ENCODE data around the gene MYMK. TPM values are rescaled to one million over a fixed set of nuclear protein-coding genes. Genes with fewer than 3 reads are reported as not detected.

Gene MYMK
- polyA plus RNA-seq, 3 donors: not detected

DNA sequence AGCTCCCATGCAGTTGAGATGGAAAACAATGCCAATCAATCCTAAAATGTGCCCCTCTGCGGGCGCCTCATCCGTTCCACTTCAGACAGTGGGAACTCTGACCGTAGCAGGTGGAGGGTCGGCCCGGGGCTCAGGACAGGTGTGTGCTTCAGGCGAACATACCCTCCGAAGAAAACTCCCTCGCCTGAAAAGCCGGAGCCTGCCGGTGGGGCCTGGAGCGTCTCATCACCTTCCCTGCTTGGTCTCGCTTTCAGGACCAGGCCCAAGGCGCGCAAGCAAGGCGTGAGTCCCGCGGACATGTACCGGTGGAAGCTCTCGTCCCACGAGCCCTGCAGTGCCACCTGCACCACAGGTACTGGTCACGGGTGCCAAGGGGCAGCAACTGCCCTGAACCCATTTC, 36.2 kb upstream of the MYMK start:
- WGBS, 3 donors: 90 to 98% (median 94%) methylated on average over 22 of the region's 22 CpGs

DNA sequence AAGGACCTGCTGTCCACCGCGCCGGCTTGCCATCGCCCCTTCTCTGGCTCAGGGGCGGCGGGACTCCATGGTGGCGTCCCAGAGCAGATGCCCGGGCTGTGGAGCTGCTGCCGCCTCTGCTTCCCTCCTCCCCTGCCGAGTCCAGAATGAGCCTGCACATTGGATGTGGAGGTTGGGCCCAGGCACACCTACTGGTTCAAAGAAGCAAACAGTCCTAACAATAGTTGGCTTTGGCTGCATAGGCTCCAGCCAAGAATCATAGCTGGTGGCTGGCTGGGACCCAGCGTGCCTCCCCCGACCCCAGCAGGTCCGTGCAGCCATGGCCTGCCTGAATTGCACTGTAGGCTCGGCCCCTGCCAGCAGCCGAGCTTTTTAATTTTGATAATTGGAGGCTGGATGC, 35.6 kb upstream of the MYMK start:
- WGBS, 3 donors: 67 to 77% (median 69%) methylated on average over 15 of the region's 15 CpGs
- H3K27ac ChIP-seq (ENCODE audit: low read depth, low read length): no peak overlapping the region

More for the DNA sequence above, 36.2 kb upstream of the MYMK start:
- no peak overlapping the region for H3K27ac ChIP-seq (ENCODE audit: low read depth, low read length)

DNA sequence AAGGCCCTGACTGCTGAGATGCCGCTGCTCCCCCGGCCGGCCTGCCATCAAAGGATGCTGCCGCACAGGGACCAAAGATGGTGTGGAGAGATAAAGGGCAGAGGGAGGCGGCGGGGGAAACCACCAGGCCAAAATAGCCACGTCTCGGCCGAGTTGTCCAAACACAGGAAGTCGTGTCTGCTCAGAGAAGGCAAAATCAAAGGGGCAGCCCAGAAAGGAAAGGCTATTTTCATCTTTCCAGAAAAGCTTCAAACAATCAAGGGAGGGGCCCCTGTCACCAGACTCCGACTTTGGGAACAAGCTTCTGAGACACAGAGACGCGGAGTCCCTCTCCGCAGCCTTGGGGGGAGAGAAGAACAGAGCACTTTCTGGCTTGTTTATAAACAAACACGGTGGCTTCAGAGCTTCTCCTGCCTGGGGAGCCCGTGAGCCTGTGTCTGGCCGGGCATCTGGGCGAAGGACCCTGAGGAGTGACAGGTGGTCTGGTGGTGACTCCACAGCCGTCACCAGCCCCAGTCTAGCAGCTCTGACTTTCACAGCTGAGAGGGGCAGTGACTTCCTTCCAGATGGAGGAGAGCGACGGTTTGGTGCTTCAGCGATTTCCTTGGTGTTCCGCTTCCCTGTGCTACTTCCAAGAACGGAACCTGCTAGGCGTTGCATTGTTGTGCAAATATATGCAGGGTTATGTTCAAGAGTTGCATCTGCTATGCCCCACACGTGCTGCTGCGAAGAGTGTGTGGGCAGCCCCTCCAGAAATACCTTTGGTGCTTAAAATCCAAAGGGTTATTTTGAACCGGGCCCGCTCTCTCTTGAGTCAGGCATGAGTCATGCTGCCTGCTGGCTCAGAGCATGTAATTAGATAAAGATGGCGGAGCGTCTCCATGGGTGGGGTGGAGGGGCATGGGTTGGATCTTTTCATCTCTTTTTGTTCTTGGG, 33.7 kb upstream of the MYMK start:
- no peak overlapping the region for H3K27ac ChIP-seq (ENCODE audit: low read depth, low read length)
- WGBS, 3 donors: 33 to 52% (median 34%) methylated on average over 31 of the region's 31 CpGs

DNA sequence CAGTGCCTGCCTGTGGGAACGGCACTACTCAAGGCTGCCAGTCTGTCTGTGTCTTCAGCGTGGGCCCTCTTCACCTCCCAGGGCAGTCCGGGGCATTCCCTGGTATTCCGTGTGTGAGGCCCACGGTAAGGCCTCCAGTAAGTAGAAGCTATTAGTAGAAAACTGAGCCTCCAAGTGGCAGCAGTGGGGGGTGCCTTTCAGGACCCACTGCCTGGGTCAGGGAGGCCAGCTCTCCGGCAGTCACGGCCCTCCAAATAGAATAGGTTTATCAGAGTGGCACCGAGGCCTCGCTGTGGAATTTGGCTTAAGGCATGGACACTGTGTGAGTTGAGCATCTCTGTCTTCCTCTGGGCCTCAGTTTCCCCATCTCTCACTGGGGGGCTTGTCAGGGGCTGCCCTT, 32.8 kb upstream of the MYMK start:
- no peak overlapping the region for H3K27ac ChIP-seq (ENCODE audit: low read depth, low read length)
- WGBS, 3 donors: 94 to 97% (median 96%) methylated on average over 9 of the region's 9 CpGs

DNA sequence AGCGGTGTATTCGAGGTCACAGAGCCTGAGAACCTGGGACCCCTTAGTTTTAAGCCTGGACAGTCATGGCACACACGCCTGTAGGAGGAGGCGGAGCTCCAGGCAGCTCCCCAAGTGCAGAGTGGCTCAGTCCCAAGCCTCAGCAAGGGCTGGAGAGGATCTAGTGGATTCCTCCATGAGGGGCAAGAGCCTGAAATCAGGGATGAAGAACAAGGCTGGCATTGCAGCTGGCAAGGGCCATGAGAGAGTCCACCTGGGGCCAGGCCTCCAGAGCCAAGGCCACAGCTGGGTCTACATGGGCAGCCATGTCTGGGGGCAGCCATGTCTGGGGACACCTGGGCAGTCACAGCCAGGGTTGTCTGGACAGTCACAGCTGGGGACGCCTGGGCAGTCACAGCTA, 31.6 kb upstream of the MYMK start:
- WGBS, 3 donors: 87 to 88% (median 88%) methylated on average over 5 of the region's 5 CpGs
- H3K27ac ChIP-seq (ENCODE audit: low read depth, low read length): no peak overlapping the region

DNA sequence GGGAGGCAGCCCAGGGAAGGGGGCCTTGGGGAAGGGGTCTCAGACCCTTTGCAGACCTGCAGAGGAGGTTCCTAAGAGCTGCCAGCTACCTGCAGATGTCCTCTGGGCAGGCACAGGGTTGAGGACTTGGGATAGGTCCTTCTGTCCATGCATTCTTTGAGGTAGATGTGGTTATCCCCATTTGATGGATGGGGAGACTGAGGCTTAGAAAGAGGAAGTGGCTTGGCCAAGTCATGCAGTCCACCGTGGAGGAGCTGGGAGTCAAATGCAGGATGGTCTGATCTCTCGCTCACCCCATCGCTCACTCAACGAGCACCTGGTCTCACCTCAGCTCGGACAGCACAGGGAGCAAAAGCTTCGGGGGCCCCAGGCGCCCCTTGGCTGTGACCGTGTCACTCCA, 30.0 kb upstream of the MYMK start:
- 86 to 95% (median 95%) methylated on average over 8 of the region's 8 CpGs for WGBS, 3 donors
- H3K27ac ChIP-seq (ENCODE audit: low read depth, low read length): no peak overlapping the region

DNA sequence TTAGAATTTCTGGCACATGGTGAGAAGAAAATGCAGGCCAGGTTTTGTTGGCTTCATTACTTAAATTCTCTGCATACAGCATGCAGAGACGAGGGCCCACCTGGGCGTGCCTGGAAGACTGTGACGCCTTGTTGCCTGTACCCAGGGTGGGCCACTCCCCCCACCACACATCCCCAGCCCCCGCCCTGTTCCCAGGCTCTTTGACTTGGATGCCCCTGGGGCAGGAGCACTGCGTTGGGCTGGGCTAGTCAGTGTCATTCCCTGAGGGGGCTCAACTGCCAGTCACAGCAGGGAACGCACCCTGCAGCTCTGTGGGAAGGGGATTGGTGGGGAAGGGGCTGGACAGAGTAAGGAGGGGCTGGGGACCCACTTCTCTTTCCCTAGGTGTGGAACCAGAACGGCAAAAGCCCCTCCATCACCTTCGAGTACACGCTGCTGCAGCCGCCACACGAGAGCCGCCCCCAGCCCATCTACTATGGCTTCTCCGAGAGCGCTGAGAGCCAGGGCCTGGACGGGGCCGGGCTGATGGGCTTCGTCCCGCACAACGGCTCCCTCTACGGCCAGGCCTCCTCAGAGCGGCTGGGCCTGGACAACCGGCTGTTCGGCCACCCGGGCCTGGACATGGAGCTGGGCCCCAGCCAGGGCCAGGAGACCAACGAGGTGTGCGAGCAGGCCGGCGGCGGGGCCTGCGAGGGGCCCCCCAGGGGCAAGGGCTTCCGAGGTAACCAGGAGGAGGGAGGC, 29.4 kb upstream of the MYMK start:
- no peak overlapping the region for H3K27ac ChIP-seq (ENCODE audit: low read depth, low read length)
- 87 to 92% (median 90%) methylated on average over 31 of the region's 31 CpGs for WGBS, 3 donors

DNA sequence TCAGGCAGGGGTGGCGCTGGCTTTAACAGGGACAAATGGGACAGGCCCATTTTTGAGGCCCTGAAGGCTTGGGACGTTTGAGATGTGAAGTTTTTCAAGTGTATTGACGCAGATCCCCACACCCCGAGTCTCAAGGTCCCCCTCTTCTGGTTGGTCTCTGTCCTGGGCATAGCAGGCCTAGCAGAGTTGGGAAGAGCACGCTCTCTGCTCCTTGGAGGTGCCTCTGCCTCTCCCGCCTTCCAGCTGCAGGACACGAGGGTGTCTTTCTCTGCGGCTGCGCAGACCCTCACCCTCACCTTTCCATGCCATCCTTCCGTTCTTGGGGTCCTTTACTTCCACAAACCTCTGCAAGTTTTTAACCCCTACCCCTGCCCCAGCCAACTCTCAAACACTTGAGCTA, 28.4 kb upstream of the MYMK start:
- WGBS, 3 donors: 83 to 93% (median 93%) methylated on average over 10 of the region's 10 CpGs
- H3K27ac ChIP-seq (ENCODE audit: low read depth, low read length): no peak overlapping the region

DNA sequence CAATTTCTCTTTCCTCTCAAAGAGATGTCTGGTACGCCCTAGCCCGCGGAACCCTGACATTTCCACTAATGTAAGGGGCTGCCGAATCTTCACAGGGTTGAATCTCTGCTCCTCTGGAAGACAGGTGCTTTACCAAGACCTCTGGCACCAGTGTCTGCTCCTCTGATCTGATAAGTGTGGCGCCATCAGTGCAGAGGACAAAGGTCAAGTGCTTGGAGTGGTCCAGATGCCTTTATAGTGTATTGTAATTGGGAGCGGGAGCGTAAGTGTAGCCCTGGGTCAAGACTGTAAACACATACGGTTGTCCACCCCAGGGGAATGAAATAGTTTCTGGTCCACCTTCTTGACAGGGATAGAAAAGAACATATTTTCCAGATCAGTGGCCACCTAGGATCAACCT, 27.5 kb upstream of the MYMK start:
- H3K27ac ChIP-seq (ENCODE audit: low read depth, low read length): no peak overlapping the region
- WGBS, 3 donors: 88 to 92% (median 91%) methylated on average over 8 of the region's 8 CpGs

DNA sequence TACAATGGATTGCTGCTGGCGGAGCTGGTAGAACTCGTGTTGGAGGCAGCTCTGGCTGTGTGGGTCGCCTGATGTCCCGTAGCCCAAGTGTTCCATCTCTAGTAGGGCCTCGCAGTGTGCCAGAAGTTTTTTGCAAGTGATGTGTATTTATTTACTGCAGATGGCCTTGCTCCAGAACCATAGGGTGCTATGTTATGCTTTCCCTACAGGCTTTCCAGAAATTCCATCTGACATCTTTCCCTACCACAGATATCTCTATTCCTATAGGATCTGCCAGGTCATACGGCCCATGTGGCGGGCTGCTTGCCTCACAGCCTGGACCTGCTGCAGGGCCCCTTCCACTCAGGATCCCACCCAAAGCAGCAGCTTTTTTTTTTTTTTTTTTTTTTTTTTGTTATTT, 26.7 kb upstream of the MYMK start:
- no peak overlapping the region for H3K27ac ChIP-seq (ENCODE audit: low read depth, low read length)
- 72 to 88% (median 78%) methylated on average over 7 of the region's 7 CpGs for WGBS, 3 donors

DNA sequence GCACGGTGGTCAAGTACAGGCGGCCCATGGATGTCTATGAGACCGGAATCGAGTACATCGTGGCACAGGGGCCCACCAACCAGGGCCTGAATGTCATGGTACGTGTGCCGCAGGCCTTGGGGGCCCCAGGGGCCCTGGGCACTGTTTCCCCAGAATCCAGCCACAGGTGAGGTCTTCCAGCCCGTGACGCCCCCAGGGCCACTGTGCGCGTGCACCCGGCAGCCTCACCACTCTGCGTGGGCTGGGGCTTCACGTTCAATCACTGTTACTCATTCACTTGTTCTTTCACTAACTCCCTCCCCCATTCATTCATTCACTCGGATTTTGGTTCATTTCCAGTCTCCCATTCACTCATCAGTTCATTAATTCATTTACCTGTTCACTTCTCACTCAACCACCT, 22.4 kb upstream of the MYMK start:
- 85 to 88% (median 88%) methylated on average over 15 of the region's 15 CpGs for WGBS, 3 donors
- no peak overlapping the region for H3K27ac ChIP-seq (ENCODE audit: low read depth, low read length)

DNA sequence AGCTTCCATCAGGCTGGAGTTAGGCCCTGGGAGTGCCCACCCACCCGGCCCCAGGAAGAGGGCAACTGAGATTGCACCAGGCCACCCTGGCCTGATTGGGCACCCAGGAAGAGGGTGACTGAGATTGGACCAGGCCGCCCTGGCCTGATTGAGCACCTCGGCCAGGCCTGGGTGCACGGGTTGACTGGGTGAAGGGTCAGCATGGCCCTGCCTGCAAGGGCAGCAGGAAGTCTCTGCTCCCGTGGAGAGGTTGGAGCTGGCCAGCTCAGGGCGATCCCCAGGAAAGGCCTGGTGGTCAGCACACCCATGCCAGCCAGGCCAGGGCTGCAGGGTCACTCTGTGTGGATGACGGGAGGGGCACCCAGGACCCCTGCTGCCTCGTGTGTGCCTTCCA, 21.5 kb upstream of the MYMK start:
- H3K27ac ChIP-seq (ENCODE audit: low read depth, low read length): no peak overlapping the region
- 55 to 64% (median 61%) methylated on average over 8 of the region's 8 CpGs for WGBS, 3 donors

DNA sequence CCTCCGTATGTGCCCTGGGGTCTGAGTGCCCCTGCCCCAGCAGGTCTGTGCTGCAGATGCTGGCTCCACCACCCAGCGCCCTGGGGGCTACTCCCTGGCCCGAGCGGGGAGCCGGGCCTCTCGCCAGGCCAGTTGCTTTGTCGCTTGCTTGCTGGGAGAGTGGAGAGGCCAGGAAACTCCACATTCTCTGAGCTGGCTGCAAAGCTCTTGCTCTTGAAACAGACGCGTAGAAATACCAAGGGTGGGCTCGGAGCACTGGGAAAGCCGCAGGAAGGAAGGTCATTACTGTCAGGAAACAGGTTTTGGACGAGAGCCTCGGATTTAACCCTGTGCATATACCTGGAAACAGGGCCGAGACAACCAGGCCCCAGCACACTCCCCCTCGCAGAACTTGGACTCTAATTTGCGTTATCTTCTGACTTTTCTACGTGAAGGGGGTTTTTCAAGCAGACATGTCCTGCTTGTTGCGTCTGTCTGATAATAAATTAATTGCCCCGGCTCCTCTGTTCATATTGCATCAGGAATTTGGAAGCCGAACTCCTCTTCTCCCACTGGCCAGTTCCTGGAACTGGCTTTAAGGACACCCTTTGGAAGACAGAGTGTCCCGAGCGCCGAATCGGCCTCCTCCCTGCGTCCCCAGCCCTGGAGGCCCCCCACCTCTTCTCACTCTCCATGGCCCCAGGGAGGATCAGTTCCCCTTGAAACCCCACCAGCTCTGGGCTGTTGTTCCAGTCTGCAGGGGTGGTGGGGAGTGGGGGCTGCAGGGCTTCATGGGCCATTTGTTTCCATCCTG, 20.9 kb upstream of the MYMK start:
- WGBS, 3 donors: 37 to 60% (median 45%) methylated on average over 25 of the region's 25 CpGs
- no peak overlapping the region for H3K27ac ChIP-seq (ENCODE audit: low read depth, low read length)

DNA sequence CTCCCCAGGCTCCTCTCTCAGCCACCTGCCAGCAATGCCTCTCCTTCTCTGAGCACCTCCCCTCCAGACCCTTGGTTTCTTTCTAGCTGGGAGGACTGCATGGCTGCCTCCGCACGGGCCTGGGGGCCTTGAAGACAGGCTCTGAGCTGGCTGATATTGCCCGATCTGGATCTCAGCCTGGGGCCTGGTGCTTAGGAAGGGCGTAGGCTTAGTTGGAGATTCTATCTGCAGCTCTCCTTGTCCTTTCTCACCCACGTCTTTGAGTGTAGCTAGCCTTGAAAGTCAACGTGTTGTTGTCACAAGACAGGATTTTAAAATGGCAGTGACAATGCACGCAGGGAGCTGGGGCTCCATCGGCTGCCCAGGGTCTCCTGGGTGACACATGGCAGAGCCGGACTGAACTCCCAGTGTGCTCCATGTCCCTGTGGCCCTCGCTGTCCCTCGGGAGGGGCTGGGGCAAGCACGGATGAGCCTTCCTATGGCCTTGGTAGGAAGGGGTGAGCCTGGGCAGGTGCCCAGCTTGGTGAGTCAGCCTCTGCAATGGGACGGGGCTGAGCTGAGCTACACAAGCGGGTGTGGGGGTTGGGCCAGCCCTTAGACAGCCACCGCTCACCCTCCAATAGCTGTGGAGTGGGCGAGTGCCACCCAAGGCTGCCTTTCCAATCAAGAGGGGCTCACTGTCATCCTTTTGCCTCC, 19.2 kb upstream of the MYMK start:
- 78 to 83% (median 78%) methylated on average over 15 to 16 of the region's 16 CpGs for WGBS, 3 donors
- no peak overlapping the region for H3K27ac ChIP-seq (ENCODE audit: low read depth, low read length)

DNA sequence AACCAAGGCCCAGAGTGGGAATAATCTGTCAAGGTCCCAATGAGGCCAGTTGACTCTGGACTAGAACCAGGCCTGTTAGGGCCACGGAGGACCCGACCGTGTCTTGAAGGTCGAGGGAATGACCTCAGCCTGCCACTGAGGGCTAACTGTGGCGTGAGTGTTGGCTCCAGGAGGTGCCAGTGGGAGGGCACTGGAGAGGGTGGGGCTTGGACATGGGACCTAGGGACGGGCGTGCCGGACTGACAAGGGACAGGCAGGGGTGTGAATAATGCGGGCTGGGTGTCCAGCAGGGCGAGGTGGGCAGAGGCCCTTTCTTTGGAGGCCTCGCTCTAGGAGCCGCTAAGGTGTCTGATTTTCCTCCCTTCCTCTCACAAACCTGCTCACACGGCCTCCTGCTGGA, 17.2 kb upstream of the MYMK start:
- no peak overlapping the region for H3K27ac ChIP-seq (ENCODE audit: low read depth, low read length)
- WGBS, 3 donors: 68 to 88% (median 86%) methylated on average over 11 to 13 of the region's 13 CpGs

DNA sequence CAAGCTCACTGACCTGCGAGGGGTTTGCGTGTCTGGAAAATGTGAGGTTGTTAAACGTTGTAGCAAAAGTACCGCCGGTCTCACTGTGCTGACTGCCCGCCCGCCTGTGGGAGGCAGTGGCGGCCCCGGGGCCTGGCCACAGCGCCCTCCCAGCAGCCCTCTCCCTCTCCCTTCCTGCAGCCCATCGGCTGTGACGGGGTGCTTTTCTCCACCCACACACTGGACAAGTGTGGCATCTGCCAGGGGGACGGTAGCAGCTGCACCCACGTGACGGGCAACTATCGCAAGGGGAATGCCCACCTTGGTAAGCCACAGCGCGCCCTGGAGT, 15.9 kb upstream of the MYMK start:
- 62 to 81% (median 66%) methylated on average over 18 of the region's 18 CpGs for WGBS, 3 donors

DNA sequence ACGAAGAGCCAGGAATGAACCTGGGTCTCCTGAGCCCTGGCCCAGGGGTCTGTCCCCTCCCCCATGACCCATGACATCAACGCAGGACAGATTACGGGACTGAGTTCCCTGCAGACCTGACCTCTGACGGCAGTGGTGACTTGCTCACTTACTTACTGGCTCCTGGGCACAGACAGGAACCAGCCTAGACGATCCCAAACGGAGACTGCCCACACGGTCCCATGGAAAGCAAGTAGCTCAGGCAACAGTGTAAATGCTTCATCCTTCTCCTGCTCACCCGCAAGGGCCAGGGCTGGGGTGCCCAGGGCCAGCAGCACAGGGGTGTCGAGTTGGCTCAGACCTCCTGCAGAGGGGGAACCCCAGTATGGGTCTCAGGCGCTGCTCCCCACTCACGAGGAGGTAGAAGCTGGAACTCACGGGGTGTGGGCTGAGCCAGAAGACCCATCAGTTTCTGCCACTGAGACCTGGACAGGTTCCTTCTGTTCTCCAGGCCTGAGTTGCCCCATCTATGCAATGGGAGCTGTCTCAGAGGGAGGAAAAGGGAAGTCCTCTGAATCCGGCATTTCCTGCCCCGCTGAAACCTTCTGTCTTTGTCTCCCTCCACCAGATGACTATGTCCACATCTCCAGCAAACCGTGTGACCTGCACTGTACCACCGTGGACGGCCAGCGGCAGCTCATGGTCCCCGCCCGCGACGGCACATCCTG, 15.4 kb upstream of the MYMK start:
- 44 to 66% (median 48%) methylated on average over 22 of the region's 22 CpGs for WGBS, 3 donors
- no peak overlapping the region for H3K27ac ChIP-seq (ENCODE audit: low read depth, low read length)

More for the DNA sequence above, 15.9 kb upstream of the MYMK start:
- H3K27ac ChIP-seq (ENCODE audit: low read depth, low read length): no peak overlapping the region
